Lung (tissue), 12 donors: ENCODE data around the gene PIK3C3. TPM values are rescaled to one million over a fixed set of nuclear protein-coding genes. Genes with fewer than 3 reads are reported as not detected.

Source experiments
- ATAC-seq: fragments of 200-7000 bp; cut with Tn5 transposase; one replicate; pipeline ENCODE4 v1.9.1; 2020; ENCODE audit warnings: moderate number of reproducible peaks; ENCODE audit not compliant: insufficient read depth, low FRiP score
- DNase-seq, 3 donors: peaks; one replicate each; pipeline ENCODE4 v3.0.0-alpha.2; 2013 to 2017
- H3K27ac ChIP-seq, 2 donors: one replicate each; pipeline ENCODE4 v1.5.1; 2013; ENCODE audit warnings: mild to moderate bottlenecking in 2 of 2, moderate library complexity in 2 of 2, control low read depth in 1 of 2, inconsistent platforms in 1 of 2, low read depth in 1 of 2, low read length in 1 of 2
- H3K27me3 ChIP-seq, 3 donors: one replicate each; pipeline ENCODE4 v1.5.1; 2013; ENCODE audit warnings: low read length in 2 of 3; ENCODE audit not compliant: control insufficient read depth in 3 of 3, insufficient read depth in 3 of 3
- H3K36me3 ChIP-seq, 4 donors: one replicate each; pipeline ENCODE4 v1.5.1; 2013; ENCODE audit warnings: low read length in 4 of 4, mild to moderate bottlenecking in 1 of 4, moderate library complexity in 1 of 4; ENCODE audit not compliant: control insufficient read depth in 4 of 4, insufficient read depth in 4 of 4
- H3K4me1 ChIP-seq, 5 donors: one replicate each; pipeline ENCODE4 v1.5.1; 2013; ENCODE audit warnings: low read length in 5 of 5, mild to moderate bottlenecking in 2 of 5, moderate library complexity in 1 of 5; ENCODE audit not compliant: control insufficient read depth in 5 of 5, insufficient read depth in 5 of 5
- H3K4me3 ChIP-seq: one replicate; pipeline ENCODE4 v1.5.1; 2013; ENCODE audit warnings: mild to moderate bottlenecking, control low read depth, moderate library complexity
- H3K9ac ChIP-seq, 2 donors: one replicate each; pipeline ENCODE4 v1.5.1; 2013; ENCODE audit warnings: low read length in 2 of 2, control low read depth in 1 of 2; ENCODE audit not compliant: insufficient read depth in 1 of 2
- H3K9me3 ChIP-seq, 4 donors: one replicate each; pipeline ENCODE4 v1.5.1; 2013; ENCODE audit warnings: low read length in 3 of 4, mild to moderate bottlenecking in 1 of 4, moderate library complexity in 1 of 4; ENCODE audit not compliant: control insufficient read depth in 4 of 4, insufficient read depth in 3 of 4
- WGBS, 2 donors: extraction: QIAGEN DNeasy Blood & Tissue Kit; methylation state at CpG; one replicate each; pipeline ENCODE4 v1.1.7; 2013; 5-methylcytosine and 5-hydroxymethylcytosine counted together
- polyA plus RNA-seq, 2 donors: library from polyadenylated mRNA; stranded (reverse); fragments of 200-250 nt; gene quantifications; one replicate each; pipeline ENCODE4 v1.2.1, GENCODE V29; 2013
- total RNA-seq, 2 donors: library from RNA; depleted of rRNA in 1 of 2; stranded (reverse); fragments of >200 nt in 1 of 2; gene quantifications; one replicate each; pipeline ENCODE4 v1.2.1, GENCODE V29; 2014 to 2021
- TF ChIP-seq, protein P1 (sequence below): IDR thresholded peaks from 2 replicates; pipeline ENCODE4 v1.5.1; 2012; ENCODE audit warnings: mild to moderate bottlenecking; ENCODE audit errors: control extremely low read depth, extremely low read depth
- donor health status: control.
- donor health status: control.
- donor health status: Bipolar disorder and iron deficiency.
- donor health status: healthy.
- donor health status: DM: yes; HTN: yes; CAD: no.

Gene PIK3C3
- total and polyA plus RNA-seq, 4 donors = 18.9 to 64.2 (median 36.1) TPM

DNA sequence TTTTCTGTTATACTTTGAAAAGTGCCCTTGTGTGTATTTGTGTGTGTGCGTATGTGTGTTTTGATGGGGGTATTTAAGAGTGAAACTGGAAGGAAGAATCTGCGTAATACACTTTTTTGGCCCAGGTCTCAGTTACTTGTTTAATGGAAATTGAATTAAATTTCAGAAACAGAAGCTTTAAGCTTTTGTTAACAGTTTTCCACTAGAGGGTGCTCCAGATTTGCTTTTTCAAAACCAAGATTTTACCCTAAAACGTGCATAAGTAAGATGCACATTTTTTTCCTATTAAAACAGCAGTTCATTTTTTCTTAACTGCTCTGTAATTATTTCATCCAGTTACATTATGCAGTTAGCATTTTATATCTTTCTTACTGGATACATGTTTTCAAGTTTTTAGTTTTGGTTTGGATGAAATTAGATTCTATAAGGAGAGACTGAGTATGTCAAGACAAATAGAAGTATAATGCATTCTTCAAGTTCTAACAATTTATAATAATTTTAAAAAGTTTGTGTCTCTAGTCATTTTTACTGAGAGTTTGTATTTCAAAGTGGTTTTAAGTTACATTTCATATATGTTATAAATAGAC lies 97.2 kb downstream of the PIK3C3 start:
- H3K27ac ChIP-seq = no peak overlapping the region
- no peaks in the 10 kb centered on the region for H3K27me3 ChIP-seq
- 67 to 89% methylated on average over 3 of the region's 3 CpGs for WGBS, 2 donors
- ATAC-seq = no peak
- peaks cover 3 to 11% (median 9%) of the 10 kb centered on the region in 4 donors for H3K36me3 ChIP-seq
- peak in 2 of 3 donors; percentile 20 to 53 for DNase-seq
- H3K4me1 ChIP-seq = no peaks in the 10 kb centered on the region
- TF ChIP-seq, protein P1, sequence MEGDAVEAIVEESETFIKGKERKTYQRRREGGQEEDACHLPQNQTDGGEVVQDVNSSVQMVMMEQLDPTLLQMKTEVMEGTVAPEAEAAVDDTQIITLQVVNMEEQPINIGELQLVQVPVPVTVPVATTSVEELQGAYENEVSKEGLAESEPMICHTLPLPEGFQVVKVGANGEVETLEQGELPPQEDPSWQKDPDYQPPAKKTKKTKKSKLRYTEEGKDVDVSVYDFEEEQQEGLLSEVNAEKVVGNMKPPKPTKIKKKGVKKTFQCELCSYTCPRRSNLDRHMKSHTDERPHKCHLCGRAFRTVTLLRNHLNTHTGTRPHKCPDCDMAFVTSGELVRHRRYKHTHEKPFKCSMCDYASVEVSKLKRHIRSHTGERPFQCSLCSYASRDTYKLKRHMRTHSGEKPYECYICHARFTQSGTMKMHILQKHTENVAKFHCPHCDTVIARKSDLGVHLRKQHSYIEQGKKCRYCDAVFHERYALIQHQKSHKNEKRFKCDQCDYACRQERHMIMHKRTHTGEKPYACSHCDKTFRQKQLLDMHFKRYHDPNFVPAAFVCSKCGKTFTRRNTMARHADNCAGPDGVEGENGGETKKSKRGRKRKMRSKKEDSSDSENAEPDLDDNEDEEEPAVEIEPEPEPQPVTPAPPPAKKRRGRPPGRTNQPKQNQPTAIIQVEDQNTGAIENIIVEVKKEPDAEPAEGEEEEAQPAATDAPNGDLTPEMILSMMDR = no peak
- no peak overlapping the region for H3K9ac ChIP-seq
- H3K4me3 ChIP-seq = no peak overlapping the region
- no peaks in the 10 kb centered on the region for H3K9me3 ChIP-seq

DNA sequence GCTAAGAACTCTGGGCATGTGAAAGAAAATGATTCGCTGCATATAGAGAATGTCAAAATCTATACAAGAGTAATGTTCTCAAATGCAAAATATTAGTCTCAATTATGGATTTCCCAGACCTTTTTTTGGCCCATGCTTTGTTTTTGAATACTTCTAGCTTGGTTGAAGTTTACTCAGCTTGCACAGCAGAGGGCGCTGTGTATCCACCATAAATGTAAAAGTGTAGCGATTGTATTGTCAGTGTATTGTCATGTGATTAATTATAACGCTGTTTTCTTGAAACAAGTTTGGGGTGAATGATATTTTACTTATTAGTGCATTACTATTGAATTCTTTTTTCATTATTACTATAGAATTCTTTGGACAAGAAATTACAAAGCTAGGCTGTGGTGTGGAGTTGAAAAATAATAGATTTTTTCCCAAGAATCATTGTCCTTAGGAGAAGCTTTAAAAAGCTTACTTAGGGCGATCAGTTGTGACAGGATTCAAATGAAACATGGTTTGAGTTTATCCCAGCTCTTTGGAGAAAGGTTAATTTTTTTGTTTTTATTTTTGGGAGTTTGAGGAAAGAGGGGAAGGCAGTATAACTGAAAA lies 98.3 kb downstream of the PIK3C3 start:
- DNase-seq = peak; percentile 52 to 80 (median 55)
- TF ChIP-seq, protein P1 = peak; percentile 62

DNA sequence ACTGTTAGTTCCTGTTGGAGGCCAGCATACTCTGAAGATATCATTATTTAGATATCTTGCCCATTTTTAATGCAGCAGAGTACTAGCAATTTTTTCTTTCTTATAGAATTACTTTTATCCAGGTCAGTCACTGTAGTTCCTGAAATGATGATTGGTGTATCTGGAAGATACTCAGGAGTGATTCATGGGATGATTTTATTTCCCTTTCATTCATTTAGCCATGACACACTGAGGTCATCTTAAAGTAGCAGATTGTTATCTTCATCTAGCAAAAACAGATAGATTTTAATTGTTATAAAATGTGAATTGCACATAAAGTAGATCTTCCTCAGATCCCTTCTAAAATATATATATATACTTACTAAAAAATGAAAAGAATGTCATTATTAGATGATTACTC lies 109.1 kb downstream of the PIK3C3 start:
- Histone ChIP-seq H3K36me3 (peaks cover 2 to 14% (median 13%) of the 10 kb centered on the region in 4 donors), H3K27me3 (no peaks in the 10 kb centered on the region), H3K4me3 (no peak overlapping the region), H3K4me1 (no peaks in the 10 kb centered on the region), H3K27ac (no peak overlapping the region), H3K9me3 (no peaks in the 10 kb centered on the region), H3K9ac (no peak overlapping the region)
- no peak for ATAC-seq
- DNase-seq = no peak
- TF ChIP-seq, protein P1 = no peak

More for the DNA sequence above, 98.3 kb downstream of the PIK3C3 start:
- Histone ChIP-seq H3K4me3 (no peak overlapping the region), H3K27me3 (no peaks in the 10 kb centered on the region), H3K9me3 (no peaks in the 10 kb centered on the region), H3K36me3 (peaks cover 3 to 11% (median 6%) of the 10 kb centered on the region in 4 donors), H3K4me1 (no peaks in the 10 kb centered on the region), H3K27ac (no peak overlapping the region), H3K9ac (no peak overlapping the region)
- no peak for ATAC-seq
- 8 to 15% methylated on average over 5 of the region's 5 CpGs for WGBS, 2 donors
